B cell (primary cell): ENCODE results near the gene RNASE13.

ENCODE experiments used
- EZH2 ChIP-seq: IDR thresholded peaks from 2 replicates; pipeline ENCODE4 v1.6.1; 2012; ENCODE audit warnings: borderline replicate concordance, low read depth, mild to moderate bottlenecking, moderate library complexity, low read length; ENCODE audit not compliant: insufficient read depth, poor library complexity, severe bottlenecking
- TF ChIP-seq, protein P1 (sequence below): fragments of 200-600 bp; IDR thresholded peaks from one replicate; pipeline ENCODE4 v1.8.0; 2022; ENCODE audit warnings: antibody characterized with exemption, mild to moderate bottlenecking

DNA sequence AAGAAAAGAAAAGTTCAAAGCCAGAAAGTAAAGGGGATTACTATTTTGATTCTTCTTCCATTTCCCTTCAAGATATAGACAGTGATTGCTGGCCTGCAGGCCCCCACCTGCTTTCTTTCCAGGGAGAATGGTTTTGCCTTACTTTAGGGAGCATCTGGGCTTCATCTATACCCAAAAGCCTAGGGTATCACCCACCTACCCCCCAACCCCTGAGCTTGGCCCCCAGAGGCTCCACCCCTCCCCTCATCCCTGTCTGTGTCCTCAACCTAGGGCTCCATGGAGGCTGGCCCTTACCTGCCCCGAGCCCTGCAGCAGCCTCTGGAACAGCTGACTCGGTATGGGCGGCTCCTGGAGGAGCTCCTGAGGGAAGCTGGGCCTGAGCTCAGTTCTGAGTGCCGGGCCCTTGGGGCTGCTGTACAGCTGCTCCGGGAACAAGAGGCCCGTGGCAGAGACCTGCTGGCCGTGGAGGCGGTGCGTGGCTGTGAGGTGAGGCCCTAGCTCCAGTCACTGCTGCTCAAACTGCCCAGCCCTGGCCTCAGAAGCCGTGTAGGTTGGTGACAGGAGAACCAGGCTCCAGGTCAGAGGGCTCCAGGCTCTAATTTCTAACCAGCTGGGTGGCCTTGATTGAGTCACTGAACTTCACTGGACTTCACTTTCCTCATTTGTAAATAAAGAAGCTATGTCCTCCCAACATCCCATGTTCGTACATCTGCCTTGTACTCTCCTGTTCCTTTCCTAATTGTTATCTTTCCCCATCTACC is 49.1 kb upstream of the RNASE13 start:
- TF ChIP-seq, protein P1, sequence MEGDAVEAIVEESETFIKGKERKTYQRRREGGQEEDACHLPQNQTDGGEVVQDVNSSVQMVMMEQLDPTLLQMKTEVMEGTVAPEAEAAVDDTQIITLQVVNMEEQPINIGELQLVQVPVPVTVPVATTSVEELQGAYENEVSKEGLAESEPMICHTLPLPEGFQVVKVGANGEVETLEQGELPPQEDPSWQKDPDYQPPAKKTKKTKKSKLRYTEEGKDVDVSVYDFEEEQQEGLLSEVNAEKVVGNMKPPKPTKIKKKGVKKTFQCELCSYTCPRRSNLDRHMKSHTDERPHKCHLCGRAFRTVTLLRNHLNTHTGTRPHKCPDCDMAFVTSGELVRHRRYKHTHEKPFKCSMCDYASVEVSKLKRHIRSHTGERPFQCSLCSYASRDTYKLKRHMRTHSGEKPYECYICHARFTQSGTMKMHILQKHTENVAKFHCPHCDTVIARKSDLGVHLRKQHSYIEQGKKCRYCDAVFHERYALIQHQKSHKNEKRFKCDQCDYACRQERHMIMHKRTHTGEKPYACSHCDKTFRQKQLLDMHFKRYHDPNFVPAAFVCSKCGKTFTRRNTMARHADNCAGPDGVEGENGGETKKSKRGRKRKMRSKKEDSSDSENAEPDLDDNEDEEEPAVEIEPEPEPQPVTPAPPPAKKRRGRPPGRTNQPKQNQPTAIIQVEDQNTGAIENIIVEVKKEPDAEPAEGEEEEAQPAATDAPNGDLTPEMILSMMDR = no peak
- TF ChIP-seq EZH2 = no peak
